HepG2 (cell line): ENCODE data around the gene TREX2. TPM values are rescaled to one million over a fixed set of nuclear protein-coding genes. Genes with fewer than 3 reads are reported as not detected.

Experiments
- ATAC-seq: fragments of 200-7000 bp; cut with Tn5 transposase; 3 replicates; pipeline ENCODE4 v1.9.1; 2020; ENCODE audit warnings: mild to moderate bottlenecking, moderate library complexity
- BruUV-seq: library from RNA; stranded (reverse); fragments of 400-500 nt; replicated peaks from 2 replicates; lab custom pipeline; 2021; lab: Mats Ljungman, UMichigan
- CTCF ChIA-PET: fragments of 300-600 bp; formaldehyde crosslinking; extraction: SDS; loops from one replicate; lab custom pipeline; 2021; ENCODE audit warnings: low total read pairs, inconsistent platforms, low intra/inter-chr PET ratio; lab: Yijun Ruan, JAX
- POLR2A ChIA-PET: fragments of 350-600 bp; sonication (Branson Sonifier 250); formaldehyde crosslinking; loops from one replicate; lab custom pipeline; 2020; ENCODE audit warnings: antibody characterized with exemption, inconsistent platforms; lab: Yijun Ruan, JAX
- DNase-seq: peaks from one replicate; pipeline ENCODE4 v3.0.0-alpha.2; 2015; ENCODE audit warnings: low spot score
- FAIRE-seq: peaks from 3 replicates; lab custom pipeline; 2011; peaks lifted over from hg19 to GRCh38; lab: Jason Lieb, UNC
- H2AFZ ChIP-seq: one replicate; pipeline ENCODE4 v1.6.1; 2011; ENCODE audit warnings: low read length, inconsistent platforms
- H3K27ac ChIP-seq: fragments of 300-600 bp; 3 replicates; pipeline ENCODE4 v1.8.0; 2011; ENCODE audit warnings: mixed run types, mild to moderate bottlenecking, mixed read lengths, low read length, inconsistent platforms; ENCODE audit not compliant: insufficient read depth; ENCODE audit errors: extremely low read length
- H3K27me3 ChIP-seq, 2 experiments: fragments of 200-600 bp in 1 of 2; 2 replicates in 1 of 2; 3 replicates in 1 of 2; pipeline versions ENCODE4 v1.6.0 to v1.8.0; 2011; ENCODE audit warnings: low read length in 2 of 2, mild to moderate bottlenecking in 2 of 2, moderate library complexity in 2 of 2, inconsistent platforms in 1 of 2; ENCODE audit not compliant: insufficient read depth in 2 of 2, control insufficient read depth in 1 of 2
- H3K36me3 ChIP-seq, 2 experiments: fragments of 200-600 bp in 1 of 2; replicated peaks in 1 of 2; 2 replicates in 1 of 2; 3 replicates in 1 of 2; pipeline versions ENCODE4 v1.5.1 to v1.8.0; 2011; ENCODE audit warnings: low read length in 2 of 2, inconsistent platforms in 1 of 2; ENCODE audit not compliant: insufficient read depth in 2 of 2, control insufficient read depth in 1 of 2
- H3K4me1 ChIP-seq: 2 replicates; pipeline ENCODE4 v1.5.1; 2012; ENCODE audit warnings: low read length, inconsistent platforms; ENCODE audit not compliant: insufficient read depth
- H3K4me2 ChIP-seq: 2 replicates; pipeline ENCODE4 v1.6.0; 2011; ENCODE audit warnings: low read depth, low read length, inconsistent platforms
- H3K4me3 ChIP-seq, 3 experiments: fragments of 200-600 bp in 1 of 3; sonication (generic), shearing (Covaris generic) in 1 of 3; replicated peaks in 1 of 3; 2 replicates each; pipeline ENCODE4 v1.5.1; 2011 to 2016; ENCODE audit warnings: low read length in 3 of 3, inconsistent platforms in 2 of 3, low read depth in 2 of 3, mild to moderate bottlenecking in 2 of 3, control low read depth in 1 of 3, mixed read lengths in 1 of 3; ENCODE audit not compliant: insufficient read depth in 1 of 3
- H3K79me2 ChIP-seq: one replicate; pipeline ENCODE4 v1.6.1; 2011; ENCODE audit warnings: low read length, inconsistent platforms; ENCODE audit not compliant: insufficient read depth
- H3K9ac ChIP-seq: 2 replicates; pipeline ENCODE4 v1.6.0; 2011; ENCODE audit warnings: mild to moderate bottlenecking, low read depth, low read length, inconsistent platforms; ENCODE audit not compliant: insufficient read depth
- H3K9me3 ChIP-seq: 2 replicates; pipeline ENCODE4 v1.5.1; 2012; ENCODE audit warnings: mild to moderate bottlenecking, low read length
- H4K20me1 ChIP-seq: 2 replicates; pipeline ENCODE4 v1.6.0; 2011; ENCODE audit warnings: inconsistent platforms, mild to moderate bottlenecking, low read length, moderate library complexity; ENCODE audit not compliant: insufficient read depth
- ARHGAP35 ChIP-seq: sonication (generic); formaldehyde crosslinking; IDR thresholded peaks from 2 replicates; pipeline ENCODE4 v1.9.0; 2022; ENCODE audit warnings: mild to moderate bottlenecking, inconsistent platforms, moderate library complexity, missing genetic modification reagents, borderline replicate concordance
- CHD2 ChIP-seq: IDR thresholded peaks from 2 replicates; pipeline ENCODE4 v1.6.1; 2011; ENCODE audit warnings: low read depth, low read length, improper control_type of control experiment
- FOXJ3 ChIP-seq: sonication (generic); formaldehyde crosslinking; IDR thresholded peaks from 2 replicates; pipeline ENCODE4 v1.4.0; 2020; ENCODE audit warnings: missing genetic modification reagents, mild to moderate bottlenecking, borderline replicate concordance
- HOXA3 ChIP-seq: sonication (generic); formaldehyde crosslinking; IDR thresholded peaks from 2 replicates; pipeline ENCODE4 v1.5.0; 2020; ENCODE audit warnings: missing genetic modification reagents
- KDM3A ChIP-seq: IDR thresholded peaks from 2 replicates; pipeline ENCODE4 v1.6.1; 2018; ENCODE audit warnings: low read depth, missing compliant biosample characterization
- ZNF18 ChIP-seq: sonication (generic); formaldehyde crosslinking; IDR thresholded peaks from 2 replicates; pipeline ENCODE4 v1.8.0; 2022; ENCODE audit warnings: mild to moderate bottlenecking, missing genetic modification reagents; ENCODE audit not compliant: insufficient replicate concordance
- ZNF563 ChIP-seq: sonication (generic); formaldehyde crosslinking; IDR thresholded peaks from 2 replicates; pipeline ENCODE4 v1.8.0; 2022; ENCODE audit warnings: mild to moderate bottlenecking, moderate library complexity, missing genetic modification reagents
- ZNF616 ChIP-seq: sonication (generic); formaldehyde crosslinking; IDR thresholded peaks from 2 replicates; pipeline ENCODE4 v1.5.0; 2020; ENCODE audit warnings: low read depth, mild to moderate bottlenecking, missing genetic modification reagents
- ZNF782 ChIP-seq: sonication (generic); formaldehyde crosslinking; IDR thresholded peaks from 2 replicates; pipeline ENCODE4 v1.4.0; 2020; ENCODE audit warnings: missing genetic modification reagents, mild to moderate bottlenecking, borderline replicate concordance
- WGBS: methylation state at CpG from one replicate; pipeline ENCODE4 v1.1.6; 2017; ENCODE audit warnings: low lambda C conversion rate; 5-methylcytosine and 5-hydroxymethylcytosine counted together
- in situ Hi-C: cut with HindIII; loops from 2 replicates; pipeline ENCODE4 v1.10.0; 2017; ENCODE audit warnings: low pct_unique_long_range_greater_than_20kb; ENCODE audit not compliant: extremely low pct_ligation_motif_present
- intact Hi-C: fragments of 100-400 bp; cut with micrococcal nuclease; formaldehyde crosslinking; loops from one replicate; pipeline ENCODE4 v1.10.0; 2022; ENCODE audit not compliant: unreplicated experiment
- polyA plus RNA-seq, 8 experiments: library from polyadenylated mRNA; depleted of rRNA in 3 of 8; stranded (reverse) in 7 of 8; unstranded in 1 of 8; fragments of >200 nt; fragmentation: Illumina TruSeq in 4 of 8; extraction: Trizol in 4 of 8; gene quantifications; 2 replicates each; pipeline versions ENCODE4 v1.2.1 to v1.2.3, GENCODE V29; 2011 to 2016; ENCODE audit warnings: low read depth in 4 of 8, missing spikeins in 1 of 8, mixed read lengths in 1 of 8; ENCODE audit not compliant: insufficient read depth in 1 of 8
- total RNA-seq, 5 experiments: library from RNA; depleted of rRNA; stranded (reverse); fragments of >200 nt; fragmentation: Illumina TruSeq; extraction: Trizol; gene quantifications; 2 replicates each; pipeline ENCODE4 v1.2.3, GENCODE V29; 2016; ENCODE audit warnings: low read depth in 1 of 5
- TF ChIP-seq, protein P1 (sequence below): sonication (generic); formaldehyde crosslinking; IDR thresholded peaks from 2 replicates; pipeline ENCODE4 v1.8.0; 2022; ENCODE audit warnings: mild to moderate bottlenecking, missing genetic modification reagents, borderline replicate concordance
- TF ChIP-seq, protein P2 (sequence below), 2 experiments: sonication (generic) in 1 of 2; formaldehyde crosslinking in 1 of 2; IDR thresholded peaks; 2 replicates each; pipeline versions ENCODE4 v1.6.1 to v1.9.0; 2014 to 2022; ENCODE audit warnings: antibody characterized with exemption in 1 of 2, borderline replicate concordance in 1 of 2, inconsistent platforms in 1 of 2, low read depth in 1 of 2, missing genetic modification reagents in 1 of 2
- TF ChIP-seq, protein P3 (sequence below): sonication (generic); formaldehyde crosslinking; IDR thresholded peaks from 2 replicates; pipeline ENCODE4 v1.4.0; 2020; ENCODE audit warnings: missing genetic modification reagents

Gene TREX2
- total and polyA plus RNA-seq, 2 of the 13 experiments (the other 11 are each of a cell fraction or from before 2014, with no cell fraction given) = 0.13 to 0.18 TPM

DNA sequence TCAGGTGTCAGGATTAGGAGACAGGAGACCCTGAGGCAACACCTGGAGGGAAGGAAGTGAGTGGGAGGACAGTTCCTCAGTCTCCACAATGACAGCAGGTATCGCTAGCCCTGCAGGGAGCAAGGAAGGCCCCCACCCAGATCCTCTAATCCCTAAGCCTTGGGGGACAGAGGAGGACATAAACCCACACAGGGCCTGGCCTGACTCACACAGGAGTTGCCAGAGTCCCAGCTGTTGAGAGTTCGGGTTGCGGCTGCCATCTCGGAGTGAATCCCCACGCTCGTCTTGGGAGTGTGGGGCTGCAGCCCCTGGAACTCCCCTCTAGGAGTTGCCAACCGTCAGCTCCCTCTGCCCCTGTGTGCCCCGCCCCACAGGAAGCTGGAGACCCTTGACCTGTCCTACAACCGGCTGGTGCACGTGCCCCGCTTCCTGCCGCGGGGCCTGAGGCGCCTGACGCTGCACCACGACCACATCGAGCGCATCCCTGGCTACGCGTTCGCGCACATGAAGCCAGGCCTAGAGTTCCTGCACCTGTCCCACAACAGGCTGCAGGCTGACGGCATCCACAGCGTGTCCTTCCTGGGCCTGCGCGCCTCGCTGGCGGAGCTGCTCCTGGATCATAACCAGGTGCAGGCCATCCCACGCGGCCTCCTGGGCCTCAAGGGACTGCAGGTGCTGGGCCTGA, 39.7 kb upstream of the TREX2 start:
- DNase-seq (no peak), FAIRE-seq (no peak), ATAC-seq (no peak)
- no CpG with 5 or more reads among the region's 30 CpGs for WGBS
- H4K20me1 ChIP-seq = no peaks in the 10 kb centered on the region
- H3K9me3 ChIP-seq = no peaks in the 10 kb centered on the region
- H3K9ac ChIP-seq = no peak overlapping the region
- CTCF ChIA-PET = no interaction called here
- no peak overlapping the region for H2AFZ ChIP-seq
- H3K27me3 ChIP-seq = peaks cover 0 to 3% of the 10 kb centered on the region in 2 experiments; a peak in 2 of 5 replicates
- H3K79me2 ChIP-seq = no peaks in the 10 kb centered on the region
- no peak overlapping the region for H3K27ac ChIP-seq
- H3K4me3 ChIP-seq = no peak overlapping the region
- POLR2A ChIA-PET = no interaction called here
- in situ Hi-C loops (no loop called here), intact Hi-C loops (no loop called here)
- peaks cover 52% of the 10 kb centered on the region for H3K4me1 ChIP-seq
- BruUV-seq = no TSS peak
- H3K4me2 ChIP-seq = no peak overlapping the region
- H3K36me3 ChIP-seq = no peaks in the 10 kb centered on the region
- TF ChIP-seq, protein P1, sequence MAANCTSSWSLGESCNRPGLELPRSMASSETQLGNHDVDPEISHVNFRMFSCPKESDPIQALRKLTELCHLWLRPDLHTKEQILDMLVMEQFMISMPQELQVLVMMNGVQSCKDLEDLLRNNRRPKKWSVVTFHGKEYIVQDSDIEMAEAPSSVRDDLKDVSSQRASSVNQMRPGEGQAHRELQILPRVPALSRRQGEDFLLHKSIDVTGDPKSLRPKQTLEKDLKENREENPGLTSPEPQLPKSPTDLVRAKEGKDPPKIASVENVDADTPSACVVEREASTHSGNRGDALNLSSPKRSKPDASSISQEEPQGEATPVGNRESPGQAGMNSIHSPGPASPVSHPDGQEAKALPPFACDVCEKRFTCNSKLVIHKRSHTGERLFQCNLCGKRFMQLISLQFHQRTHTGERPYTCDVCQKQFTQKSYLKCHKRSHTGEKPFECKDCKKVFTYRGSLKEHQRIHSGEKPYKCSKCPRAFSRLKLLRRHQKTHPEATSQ (CRISPR knock-in tag) = no peak
- TF ChIP-seq ZNF563 (CRISPR knock-in tag) = no peak
- TF ChIP-seq ZNF782 (CRISPR knock-in tag) = no peak
- TF ChIP-seq, protein P2, sequence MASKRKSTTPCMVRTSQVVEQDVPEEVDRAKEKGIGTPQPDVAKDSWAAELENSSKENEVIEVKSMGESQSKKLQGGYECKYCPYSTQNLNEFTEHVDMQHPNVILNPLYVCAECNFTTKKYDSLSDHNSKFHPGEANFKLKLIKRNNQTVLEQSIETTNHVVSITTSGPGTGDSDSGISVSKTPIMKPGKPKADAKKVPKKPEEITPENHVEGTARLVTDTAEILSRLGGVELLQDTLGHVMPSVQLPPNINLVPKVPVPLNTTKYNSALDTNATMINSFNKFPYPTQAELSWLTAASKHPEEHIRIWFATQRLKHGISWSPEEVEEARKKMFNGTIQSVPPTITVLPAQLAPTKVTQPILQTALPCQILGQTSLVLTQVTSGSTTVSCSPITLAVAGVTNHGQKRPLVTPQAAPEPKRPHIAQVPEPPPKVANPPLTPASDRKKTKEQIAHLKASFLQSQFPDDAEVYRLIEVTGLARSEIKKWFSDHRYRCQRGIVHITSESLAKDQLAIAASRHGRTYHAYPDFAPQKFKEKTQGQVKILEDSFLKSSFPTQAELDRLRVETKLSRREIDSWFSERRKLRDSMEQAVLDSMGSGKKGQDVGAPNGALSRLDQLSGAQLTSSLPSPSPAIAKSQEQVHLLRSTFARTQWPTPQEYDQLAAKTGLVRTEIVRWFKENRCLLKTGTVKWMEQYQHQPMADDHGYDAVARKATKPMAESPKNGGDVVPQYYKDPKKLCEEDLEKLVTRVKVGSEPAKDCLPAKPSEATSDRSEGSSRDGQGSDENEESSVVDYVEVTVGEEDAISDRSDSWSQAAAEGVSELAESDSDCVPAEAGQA (IDR thresholded peaks at IDR 0.05; ENCODE audit: low read depth) = no peak
- TF ChIP-seq, protein P2 (CRISPR knock-in tag; IDR thresholded peaks at IDR 0.05; ENCODE audit: borderline replicate concordance) = no peak
- no peak for TF ChIP-seq CHD2
- TF ChIP-seq, protein P3, sequence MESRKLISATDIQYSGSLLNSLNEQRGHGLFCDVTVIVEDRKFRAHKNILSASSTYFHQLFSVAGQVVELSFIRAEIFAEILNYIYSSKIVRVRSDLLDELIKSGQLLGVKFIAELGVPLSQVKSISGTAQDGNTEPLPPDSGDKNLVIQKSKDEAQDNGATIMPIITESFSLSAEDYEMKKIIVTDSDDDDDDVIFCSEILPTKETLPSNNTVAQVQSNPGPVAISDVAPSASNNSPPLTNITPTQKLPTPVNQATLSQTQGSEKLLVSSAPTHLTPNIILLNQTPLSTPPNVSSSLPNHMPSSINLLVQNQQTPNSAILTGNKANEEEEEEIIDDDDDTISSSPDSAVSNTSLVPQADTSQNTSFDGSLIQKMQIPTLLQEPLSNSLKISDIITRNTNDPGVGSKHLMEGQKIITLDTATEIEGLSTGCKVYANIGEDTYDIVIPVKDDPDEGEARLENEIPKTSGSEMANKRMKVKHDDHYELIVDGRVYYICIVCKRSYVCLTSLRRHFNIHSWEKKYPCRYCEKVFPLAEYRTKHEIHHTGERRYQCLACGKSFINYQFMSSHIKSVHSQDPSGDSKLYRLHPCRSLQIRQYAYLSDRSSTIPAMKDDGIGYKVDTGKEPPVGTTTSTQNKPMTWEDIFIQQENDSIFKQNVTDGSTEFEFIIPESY (CRISPR knock-in tag) = peak; percentile 86
- no peak for TF ChIP-seq FOXJ3 (CRISPR knock-in tag)
- TF ChIP-seq ARHGAP35 (CRISPR knock-in tag) = no peak
- no peak for TF ChIP-seq ZNF616 (CRISPR knock-in tag)
- TF ChIP-seq KDM3A = no peak
- peak; percentile 48; the same call in 1 of the 2 replicates for TF ChIP-seq HOXA3 (CRISPR knock-in tag)
- TF ChIP-seq ZNF18 (CRISPR knock-in tag) = no peak
